Measurements from ENCODE around the gene COBL.

COBL gene

DNA sequence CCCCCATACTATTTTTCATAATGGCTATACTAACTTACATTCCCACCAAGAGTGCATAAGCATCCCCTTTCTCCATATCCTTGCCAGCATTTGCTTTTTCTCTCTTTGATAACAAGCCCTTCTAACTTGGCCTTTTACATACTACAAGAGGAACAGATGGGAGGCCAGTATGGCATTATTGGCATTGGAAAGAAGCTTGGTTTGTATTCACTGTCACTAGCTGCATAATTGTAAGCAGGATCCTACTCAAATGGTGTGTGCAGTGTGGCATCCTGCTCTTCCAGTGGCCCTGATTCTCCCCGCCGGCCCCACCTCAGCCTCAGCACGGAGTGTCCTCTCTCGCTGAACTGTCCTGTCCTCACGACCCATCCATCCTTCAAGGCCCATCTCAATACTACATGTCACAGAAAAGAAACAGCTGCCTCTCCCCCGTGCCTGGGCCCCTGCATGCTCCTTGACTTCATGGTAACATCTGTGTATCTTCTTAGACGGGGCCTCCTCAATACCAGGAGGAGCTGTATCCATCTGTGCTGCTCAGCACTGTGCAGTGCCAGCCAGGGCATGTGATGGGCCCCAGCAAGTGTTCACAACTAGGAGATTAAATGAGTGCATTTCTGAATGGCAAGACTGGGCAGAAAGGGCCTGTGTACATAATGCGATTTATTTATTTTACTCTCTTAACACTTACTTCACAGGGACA, 205.2 kb downstream of the COBL start:
- no peak overlapping the region for H3K4me3 ChIP-seq (ENCODE audit: severe bottlenecking)
- H3K4me1 ChIP-seq (ENCODE audit: insufficient read depth, poor library complexity, severe bottlenecking): no peaks in the 10 kb centered on the region
- peaks cover 11% of the 10 kb centered on the region for H3K9me3 ChIP-seq (ENCODE audit: severe bottlenecking)
- no peak overlapping the region for H3K27ac ChIP-seq (ENCODE audit: poor library complexity, severe bottlenecking)
- H3K27me3 ChIP-seq (ENCODE audit: insufficient read depth, poor library complexity, severe bottlenecking): no peaks in the 10 kb centered on the region
- ATAC-seq (ENCODE audit: low read depth) (no peak), DNase-seq (ENCODE audit: low spot score) (no peak)
- TF ChIP-seq, protein P1, sequence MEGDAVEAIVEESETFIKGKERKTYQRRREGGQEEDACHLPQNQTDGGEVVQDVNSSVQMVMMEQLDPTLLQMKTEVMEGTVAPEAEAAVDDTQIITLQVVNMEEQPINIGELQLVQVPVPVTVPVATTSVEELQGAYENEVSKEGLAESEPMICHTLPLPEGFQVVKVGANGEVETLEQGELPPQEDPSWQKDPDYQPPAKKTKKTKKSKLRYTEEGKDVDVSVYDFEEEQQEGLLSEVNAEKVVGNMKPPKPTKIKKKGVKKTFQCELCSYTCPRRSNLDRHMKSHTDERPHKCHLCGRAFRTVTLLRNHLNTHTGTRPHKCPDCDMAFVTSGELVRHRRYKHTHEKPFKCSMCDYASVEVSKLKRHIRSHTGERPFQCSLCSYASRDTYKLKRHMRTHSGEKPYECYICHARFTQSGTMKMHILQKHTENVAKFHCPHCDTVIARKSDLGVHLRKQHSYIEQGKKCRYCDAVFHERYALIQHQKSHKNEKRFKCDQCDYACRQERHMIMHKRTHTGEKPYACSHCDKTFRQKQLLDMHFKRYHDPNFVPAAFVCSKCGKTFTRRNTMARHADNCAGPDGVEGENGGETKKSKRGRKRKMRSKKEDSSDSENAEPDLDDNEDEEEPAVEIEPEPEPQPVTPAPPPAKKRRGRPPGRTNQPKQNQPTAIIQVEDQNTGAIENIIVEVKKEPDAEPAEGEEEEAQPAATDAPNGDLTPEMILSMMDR (IDR thresholded peaks at IDR 0.05; ENCODE audit: poor library complexity, severe bottlenecking): no peak
- no peaks in the 10 kb centered on the region for H3K36me3 ChIP-seq (ENCODE audit: low read depth)

DNA sequence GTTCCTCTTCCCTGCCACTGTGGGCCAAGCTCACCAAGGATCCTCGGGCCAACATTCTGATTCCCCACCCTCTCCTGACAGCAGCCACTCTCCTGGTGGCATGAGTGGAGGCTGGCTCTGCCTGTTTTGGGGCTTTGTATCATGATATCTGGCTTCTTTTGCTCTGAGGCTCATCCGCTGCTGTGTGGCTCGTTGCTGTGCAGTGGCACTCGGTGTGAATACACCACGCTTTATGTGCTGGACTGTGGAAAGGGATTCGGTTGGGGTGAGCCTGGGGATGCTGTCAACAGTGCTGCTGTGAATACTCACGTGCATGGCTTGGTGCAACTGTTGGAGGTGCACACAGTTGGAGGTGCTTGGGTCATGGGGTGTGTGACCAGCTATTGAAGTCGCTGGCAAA, 208.5 kb downstream of the COBL start:
- no peaks in the 10 kb centered on the region for H3K27me3 ChIP-seq (ENCODE audit: insufficient read depth, poor library complexity, severe bottlenecking)
- H3K4me1 ChIP-seq (ENCODE audit: insufficient read depth, poor library complexity, severe bottlenecking): no peaks in the 10 kb centered on the region
- no peak for ATAC-seq (ENCODE audit: low read depth)
- H3K4me3 ChIP-seq (ENCODE audit: severe bottlenecking): no peak overlapping the region
- no peak overlapping the region for H3K27ac ChIP-seq (ENCODE audit: poor library complexity, severe bottlenecking)
- TF ChIP-seq, protein P1 (IDR thresholded peaks at IDR 0.05; ENCODE audit: poor library complexity, severe bottlenecking): no peak
- no peaks in the 10 kb centered on the region for H3K36me3 ChIP-seq (ENCODE audit: low read depth)
- no peaks in the 10 kb centered on the region for H3K9me3 ChIP-seq (ENCODE audit: severe bottlenecking)
- no peak for DNase-seq (ENCODE audit: low spot score)

DNA sequence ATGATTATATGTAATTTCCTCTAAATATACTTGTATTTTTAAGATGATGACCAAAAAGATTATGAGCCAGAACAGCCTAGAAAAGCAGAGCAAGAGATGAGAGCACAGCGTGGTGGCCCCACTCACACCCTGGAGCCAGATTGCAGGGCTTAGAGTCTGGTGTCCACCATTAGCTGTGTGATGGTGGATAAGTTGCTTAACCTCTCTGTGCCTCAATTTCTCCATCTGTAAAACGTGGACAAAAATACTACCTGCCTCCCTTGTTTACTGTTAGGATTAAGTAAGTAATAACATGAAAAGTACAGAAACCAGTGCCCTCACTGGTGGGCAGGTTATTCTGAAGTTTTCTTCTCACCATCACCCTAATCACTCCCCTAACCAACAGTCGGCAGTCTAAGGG, 212.3 kb downstream of the COBL start:
- TF ChIP-seq, protein P1 (IDR thresholded peaks at IDR 0.05; ENCODE audit: poor library complexity, severe bottlenecking): no peak
- H3K4me3 ChIP-seq (ENCODE audit: severe bottlenecking): no peak overlapping the region
- no peaks in the 10 kb centered on the region for H3K4me1 ChIP-seq (ENCODE audit: insufficient read depth, poor library complexity, severe bottlenecking)
- no peaks in the 10 kb centered on the region for H3K27me3 ChIP-seq (ENCODE audit: insufficient read depth, poor library complexity, severe bottlenecking)
- ATAC-seq (ENCODE audit: low read depth) (no peak), DNase-seq (ENCODE audit: low spot score) (no peak)
- no peaks in the 10 kb centered on the region for H3K36me3 ChIP-seq (ENCODE audit: low read depth)
- H3K9me3 ChIP-seq (ENCODE audit: severe bottlenecking): no peaks in the 10 kb centered on the region
- no peak overlapping the region for H3K27ac ChIP-seq (ENCODE audit: poor library complexity, severe bottlenecking)

DNA sequence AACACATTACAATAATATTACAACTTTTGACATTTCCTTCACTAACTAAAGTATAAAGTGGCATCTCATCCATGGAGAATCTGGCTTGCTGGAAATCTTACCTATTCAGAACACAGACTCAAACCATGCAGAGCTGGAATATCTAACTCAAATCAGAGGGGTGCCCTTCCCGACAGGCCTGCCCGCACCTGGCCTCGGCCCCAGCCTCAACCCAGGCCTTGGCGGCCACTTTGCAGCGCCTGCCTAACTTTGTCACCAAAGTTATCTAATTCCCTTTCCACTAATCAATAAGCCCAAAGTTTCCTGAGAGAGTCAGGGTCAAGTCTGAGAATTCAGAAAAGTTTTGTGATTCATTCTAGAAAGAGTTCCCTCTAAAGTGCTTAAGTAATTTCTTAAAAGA, 212.9 kb downstream of the COBL start:
- Histone ChIP-seq H3K4me1 (ENCODE audit: insufficient read depth, poor library complexity, severe bottlenecking) (no peaks in the 10 kb centered on the region), H3K27me3 (ENCODE audit: insufficient read depth, poor library complexity, severe bottlenecking) (no peaks in the 10 kb centered on the region), H3K27ac (ENCODE audit: poor library complexity, severe bottlenecking) (no peak overlapping the region), H3K4me3 (ENCODE audit: severe bottlenecking) (no peak overlapping the region), H3K36me3 (ENCODE audit: low read depth) (no peaks in the 10 kb centered on the region), H3K9me3 (ENCODE audit: severe bottlenecking) (no peaks in the 10 kb centered on the region)
- TF ChIP-seq, protein P1 (IDR thresholded peaks at IDR 0.05; ENCODE audit: poor library complexity, severe bottlenecking): no peak
- DNase-seq (ENCODE audit: low spot score): no peak
- no peak for ATAC-seq (ENCODE audit: low read depth)

DNA sequence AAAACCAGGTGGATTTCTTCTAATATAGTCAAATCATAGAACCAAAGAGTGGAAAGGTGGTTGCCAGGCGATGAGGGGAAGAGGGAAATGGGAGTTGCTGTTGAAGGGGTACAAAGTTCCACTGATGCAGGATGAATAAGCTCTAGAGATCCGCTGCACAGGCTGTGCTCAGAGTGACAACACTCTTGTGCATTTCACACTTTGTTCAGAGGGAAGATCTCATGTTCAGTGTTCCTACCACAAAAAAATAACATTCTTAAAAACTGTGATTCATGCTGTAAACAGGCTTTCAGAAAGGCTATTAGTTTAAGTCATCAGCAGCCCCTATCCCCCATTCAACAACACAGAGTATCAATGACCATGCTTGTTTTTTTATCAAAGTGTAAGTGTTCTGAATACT, 213.8 kb downstream of the COBL start:
- ATAC-seq (ENCODE audit: low read depth): no peak
- H3K27ac ChIP-seq (ENCODE audit: poor library complexity, severe bottlenecking): no peak overlapping the region
- H3K4me3 ChIP-seq (ENCODE audit: severe bottlenecking): no peak overlapping the region
- no peak for DNase-seq (ENCODE audit: low spot score)
- no peaks in the 10 kb centered on the region for H3K9me3 ChIP-seq (ENCODE audit: severe bottlenecking)
- TF ChIP-seq, protein P1 (IDR thresholded peaks at IDR 0.05; ENCODE audit: poor library complexity, severe bottlenecking): no peak
- no peaks in the 10 kb centered on the region for H3K27me3 ChIP-seq (ENCODE audit: insufficient read depth, poor library complexity, severe bottlenecking)
- no peaks in the 10 kb centered on the region for H3K36me3 ChIP-seq (ENCODE audit: low read depth)
- no peaks in the 10 kb centered on the region for H3K4me1 ChIP-seq (ENCODE audit: insufficient read depth, poor library complexity, severe bottlenecking)
